Neural progenitor cell (in vitro differentiated cells): ENCODE measurements around the gene PCSK9. TPM values are rescaled to one million over a fixed set of nuclear protein-coding genes. Genes with fewer than 3 reads are reported as not detected.
A peak's percentile ranks its signal among the peaks of the same experiment; 100 is the strongest.

Experiments
- DNase-seq: peaks from one replicate; pipeline ENCODE4 v3.0.0-alpha.2; 2016; ENCODE audit warnings: low spot score
- H2AFZ ChIP-seq: fragments of 200-600 bp; sonication (generic); replicated peaks from 2 replicates; pipeline ENCODE4 v1.6.1; 2016; ENCODE audit warnings: antibody characterized with exemption
- H3F3A ChIP-seq: fragments of 200-600 bp; sonication (generic); 2 replicates; pipeline ENCODE4 v1.6.1; 2016; ENCODE audit warnings: antibody characterized with exemption, low read depth
- H3K27ac ChIP-seq: fragments of 200-600 bp; sonication (generic); 2 replicates; pipeline ENCODE4 v1.5.1; 2016; ENCODE audit warnings: mild to moderate bottlenecking
- H3K27me3 ChIP-seq: fragments of 200-600 bp; sonication (generic); 2 replicates; pipeline ENCODE4 v1.6.1; 2016; ENCODE audit warnings: mild to moderate bottlenecking, moderate library complexity
- H3K36me3 ChIP-seq: fragments of 200-600 bp; sonication (generic); 2 replicates; pipeline ENCODE4 v1.5.1; 2016
- H3K4me1 ChIP-seq: fragments of 200-600 bp; sonication (generic); 2 replicates; pipeline ENCODE4 v1.6.1; 2016; ENCODE audit warnings: mixed run types
- H3K4me2 ChIP-seq: fragments of 200-600 bp; sonication (generic); 2 replicates; pipeline ENCODE4 v1.6.1; 2016
- H3K4me3 ChIP-seq: fragments of 200-600 bp; sonication (generic); 2 replicates; pipeline ENCODE4 v1.5.1; 2016
- H3K79me2 ChIP-seq: fragments of 200-600 bp; sonication (generic); 2 replicates; pipeline ENCODE4 v1.6.1; 2016; ENCODE audit warnings: low read depth
- H3K9ac ChIP-seq: fragments of 200-600 bp; sonication (generic); 2 replicates; pipeline ENCODE4 v1.6.1; 2016
- H3K9me3 ChIP-seq: fragments of 200-600 bp; sonication (generic); 2 replicates; pipeline ENCODE4 v1.5.1; 2016; ENCODE audit warnings: low read depth
- H4K20me1 ChIP-seq: fragments of 200-600 bp; sonication (generic); 2 replicates; pipeline ENCODE4 v1.6.1; 2016; ENCODE audit warnings: low read depth
- H3K27ac Mint-ChIP-seq: 3 replicates; pipeline ENCODE4 v1.8.0; 2021; ENCODE audit warnings: mixed read lengths
- H3K27me3 Mint-ChIP-seq: 2 replicates; pipeline ENCODE4 v1.8.0; 2022; ENCODE audit warnings: low read depth, mild to moderate bottlenecking, inconsistent platforms, moderate library complexity, mixed read lengths; ENCODE audit not compliant: insufficient read depth
- H3K36me3 Mint-ChIP-seq: 3 replicates; pipeline ENCODE4 v1.8.0; 2021; ENCODE audit warnings: mixed read lengths
- H3K4me1 Mint-ChIP-seq: 3 replicates; pipeline ENCODE4 v1.8.0; 2021; ENCODE audit warnings: mixed read lengths
- H3K4me3 Mint-ChIP-seq: 3 replicates; pipeline ENCODE4 v1.8.0; 2021; ENCODE audit warnings: mild to moderate bottlenecking, moderate library complexity, mixed read lengths
- H3K9me3 Mint-ChIP-seq: 3 replicates; pipeline ENCODE4 v1.8.0; 2020; ENCODE audit warnings: mixed read lengths
- CTCF ChIP-seq: fragments of 200-600 bp; sonication (generic); IDR thresholded peaks from 2 replicates; pipeline ENCODE4 v1.5.1; 2017; ENCODE audit warnings: antibody characterized with exemption, mild to moderate bottlenecking
- EZH2 ChIP-seq: fragments of 200-600 bp; sonication (generic); IDR thresholded peaks from 2 replicates; pipeline ENCODE4 v1.6.1; 2017; ENCODE audit warnings: antibody characterized with exemption, mild to moderate bottlenecking, moderate library complexity
- EZH2phosphoT487 ChIP-seq: fragments of 200-600 bp; sonication (generic); IDR thresholded peaks from 2 replicates; pipeline ENCODE4 v1.6.1; 2017; ENCODE audit warnings: antibody characterized with exemption
- total RNA-seq: library from RNA; depleted of rRNA; stranded (reverse); fragments of >200 nt; gene quantifications from 2 replicates; pipeline ENCODE4 v1.2.3, GENCODE V29; 2015; ENCODE audit warnings: low replicate concordance

The PCSK9 gene
- total RNA-seq, 1 donor from 2014 or later, result 4.5 TPM

GRCh38 chr1:55061000-55061705 lies 21.8 kb downstream of the PCSK9 start:
- no peak overlapping the region for H3K27ac ChIP-seq
- H3K36me3 Mint-ChIP-seq, result no peaks in the 10 kb centered on the region
- no peaks in the 10 kb centered on the region for H3K9me3 Mint-ChIP-seq
- H3K4me3 ChIP-seq, result no peak overlapping the region
- no peak overlapping the region for H2AFZ ChIP-seq
- DNase-seq, result no peak
- H4K20me1 ChIP-seq, result no peaks in the 10 kb centered on the region
- no peaks in the 10 kb centered on the region for H3F3A ChIP-seq
- no peak overlapping the region for H3K4me3 Mint-ChIP-seq
- no peak for TF ChIP-seq EZH2phosphoT487
- no peak for TF ChIP-seq CTCF
- TF ChIP-seq EZH2, result no peak
- no peaks in the 10 kb centered on the region for H3K79me2 ChIP-seq
- no peak overlapping the region for H3K9ac ChIP-seq
- H3K36me3 ChIP-seq, result no peaks in the 10 kb centered on the region
- no peak overlapping the region for H3K27ac Mint-ChIP-seq
- no peak overlapping the region for H3K4me2 ChIP-seq
- peaks cover 8% of the 10 kb centered on the region for H3K4me1 Mint-ChIP-seq
- no peaks in the 10 kb centered on the region for H3K4me1 ChIP-seq
- H3K27me3 Mint-ChIP-seq, result peaks cover 4% of the 10 kb centered on the region
- no peaks in the 10 kb centered on the region for H3K9me3 ChIP-seq
- no peaks in the 10 kb centered on the region for H3K27me3 ChIP-seq

- Histone ChIP-seq H3K27me3 (no peaks in the 10 kb centered on the region), H3K9ac (no peak overlapping the region), H3K4me1 (no peaks in the 10 kb centered on the region), H4K20me1 (no peaks in the 10 kb centered on the region), H3K79me2 (no peaks in the 10 kb centered on the region), H3K27ac (no peak overlapping the region), H3F3A (no peaks in the 10 kb centered on the region), H3K9me3 (no peaks in the 10 kb centered on the region), H2AFZ (no peak overlapping the region), H3K4me2 (no peak overlapping the region), H3K4me3 (no peak overlapping the region), H3K36me3 (no peaks in the 10 kb centered on the region)
- H3K27ac Mint-ChIP-seq, result peak overlapping the region; percentile 85
- peaks cover 8% of the 10 kb centered on the region for H3K4me1 Mint-ChIP-seq
- no peak for DNase-seq
- peaks cover 4% of the 10 kb centered on the region for H3K27me3 Mint-ChIP-seq
- peaks cover 3% of the 10 kb centered on the region for H3K36me3 Mint-ChIP-seq
- no peak for TF ChIP-seq EZH2phosphoT487
- TF ChIP-seq CTCF, result no peak
- no peak for TF ChIP-seq EZH2
- no peak overlapping the region for H3K4me3 Mint-ChIP-seq
- H3K9me3 Mint-ChIP-seq, result no peaks in the 10 kb centered on the region
Measured at GRCh38 chr1:55061706-55062321, 22.5 kb downstream of the PCSK9 start.

DNA sequence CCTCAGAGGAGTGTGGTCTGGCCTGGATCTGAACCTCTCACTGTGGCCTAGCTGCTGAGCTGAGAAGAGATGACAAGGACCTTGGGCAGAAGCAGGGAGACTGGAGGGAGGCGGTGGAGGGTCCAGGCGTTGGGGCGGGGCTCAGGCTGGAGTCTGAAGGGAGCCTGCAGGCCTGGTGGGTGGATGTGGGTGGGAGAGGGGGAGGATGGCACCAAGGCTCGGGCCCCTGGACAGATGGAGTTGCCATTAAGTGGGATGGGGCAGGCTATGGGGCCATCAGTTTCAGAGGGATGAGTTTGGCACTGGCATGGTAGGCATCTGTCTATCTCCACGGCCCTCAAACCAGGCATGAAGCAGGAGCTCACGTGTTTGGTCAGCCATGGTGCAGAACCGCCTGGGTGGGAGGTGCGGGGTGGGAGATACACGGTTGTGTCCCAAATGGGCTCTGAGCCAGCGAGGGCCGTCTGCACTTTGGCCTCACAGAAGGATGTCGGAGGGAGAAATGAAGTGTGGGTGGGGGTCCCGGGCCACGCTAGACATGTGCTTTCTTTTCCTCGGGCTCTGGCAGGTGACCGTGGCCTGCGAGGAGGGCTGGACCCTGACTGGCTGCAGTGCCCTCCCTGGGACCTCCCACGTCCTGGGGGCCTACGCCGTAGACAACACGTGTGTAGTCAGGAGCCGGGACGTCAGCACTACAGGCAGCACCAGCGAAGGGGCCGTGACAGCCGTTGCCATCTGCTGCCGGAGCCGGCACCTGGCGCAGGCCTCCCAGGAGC lies 23.6 kb downstream of the PCSK9 start:
- no peak overlapping the region for H3K4me2 ChIP-seq
- peaks cover 8% of the 10 kb centered on the region for H3K4me1 Mint-ChIP-seq
- no peak overlapping the region for H3K9ac ChIP-seq
- no peak overlapping the region for H3K4me3 ChIP-seq
- H3K27me3 Mint-ChIP-seq, result peaks cover 2% of the 10 kb centered on the region
- H3K27ac Mint-ChIP-seq, result no peak overlapping the region
- H3F3A ChIP-seq, result no peaks in the 10 kb centered on the region
- TF ChIP-seq CTCF (no peak), EZH2phosphoT487 (no peak), EZH2 (no peak)
- H3K36me3 Mint-ChIP-seq, result peaks cover 6% of the 10 kb centered on the region
- H3K79me2 ChIP-seq, result no peaks in the 10 kb centered on the region
- H3K36me3 ChIP-seq, result peaks cover 1% of the 10 kb centered on the region
- H3K9me3 Mint-ChIP-seq, result no peaks in the 10 kb centered on the region
- H3K4me3 Mint-ChIP-seq, result no peak overlapping the region
- H3K4me1 ChIP-seq, result no peaks in the 10 kb centered on the region
- H4K20me1 ChIP-seq, result no peaks in the 10 kb centered on the region
- DNase-seq, result no peak
- no peak overlapping the region for H3K27ac ChIP-seq
- no peaks in the 10 kb centered on the region for H3K27me3 ChIP-seq
- no peaks in the 10 kb centered on the region for H3K9me3 ChIP-seq
- no peak overlapping the region for H2AFZ ChIP-seq
